G401 (cell line): ENCODE results near the gene KIR3DL1. TPM values are rescaled to one million over a fixed set of nuclear protein-coding genes. Genes with fewer than 3 reads are reported as not detected.
"Not testable (repeated sequence)": the region's sequence is repeated elsewhere in the genome, so short reads cannot be mapped to it uniquely, and the experiment has no call there.

ENCODE experiments used
- DNase-seq: peaks from one replicate; pipeline ENCODE4 v3.0.0-alpha.2; 2015; ENCODE audit warnings: low spot score
- in situ Hi-C: cut with HindIII; loops from 2 replicates; pipeline ENCODE4 v1.10.0; 2016; ENCODE audit warnings: low sequenced_read_pairs, mixed read lengths
- total RNA-seq: library from RNA; depleted of rRNA; stranded (reverse); fragments of >200 nt; shearing (Covaris generic); gene quantifications from 2 replicates; pipeline ENCODE4 v1.2.3, GENCODE V29; 2014; rRNA removed

Gene KIR3DL1
- total RNA-seq = not detected in 2 replicates

DNA sequence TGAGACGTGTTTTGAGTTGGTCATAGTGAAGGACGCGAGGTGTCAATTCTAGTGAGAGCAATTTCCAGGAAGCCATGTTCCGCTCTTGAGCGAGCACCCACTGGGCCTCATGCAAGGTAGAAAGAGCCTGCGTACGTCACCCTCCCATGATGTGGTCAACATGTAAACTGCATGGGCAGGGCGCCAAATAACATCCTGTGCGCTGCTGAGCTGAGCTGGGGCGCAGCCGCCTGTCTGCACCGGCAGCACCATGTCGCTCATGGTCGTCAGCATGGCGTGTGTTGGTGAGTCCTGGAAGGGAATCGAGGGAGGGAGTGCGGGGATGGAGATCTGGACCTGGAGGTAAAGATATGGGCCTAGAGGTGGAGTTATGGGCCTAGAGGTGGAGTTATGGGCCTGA is at the start of gene KIR3DL1:
Gene KIR3DL1 (plus strand): TSS at position 218 of the 400 bp plus-strand sequence.
- DNase-seq, in situ Hi-C loops: not testable (repeated sequence)

DNA sequence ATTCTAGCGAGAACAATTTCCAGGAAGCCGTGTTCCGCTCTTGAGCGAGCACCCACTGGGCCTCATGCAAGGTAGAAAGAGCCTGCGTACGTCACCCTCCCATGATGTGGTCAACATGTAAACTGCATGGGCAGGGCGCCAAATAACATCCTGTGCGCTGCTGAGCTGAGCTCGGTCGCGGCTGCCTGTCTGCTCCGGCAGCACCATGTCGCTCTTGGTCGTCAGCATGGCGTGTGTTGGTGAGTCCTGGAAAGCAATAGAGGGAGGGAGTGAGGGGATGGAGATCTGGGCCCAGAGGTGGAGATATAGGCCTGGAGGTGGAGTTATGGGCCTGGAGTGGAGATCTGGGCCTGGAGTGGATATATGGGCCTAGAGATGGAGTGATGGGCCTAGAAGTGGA is 46.6 kb upstream of the KIR3DL1 start, which contains the start of gene KIR2DL1:
Gene KIR2DL1 (plus strand): TSS at position 148 of the 400 bp plus-strand sequence. CDS start 58 bp downstream, at position 206.
- DNase-seq, in situ Hi-C loops: not testable (repeated sequence)

- DNase-seq, in situ Hi-C loops: not testable (repeated sequence)
Measured at GRCh38 chr19:54770511-54770910, 45.8 kb upstream of the KIR3DL1 start.

- DNase-seq = not testable (repeated sequence)
Measured at GRCh38 chr19:54771018-54771960, 45.0 kb upstream of the KIR3DL1 start.

GRCh38 chr19:54772666-54773065 is 43.6 kb upstream of the KIR3DL1 start:
- DNase-seq, in situ Hi-C loops: not testable (repeated sequence)

More at GRCh38 chr19:54771018-54771960, 45.0 kb upstream of the KIR3DL1 start:
- in situ Hi-C loops = not testable (repeated sequence)

GRCh38 chr19:54775095-54775815 is 41.0 kb upstream of the KIR3DL1 start:
- DNase-seq, in situ Hi-C loops: not testable (repeated sequence)

DNA sequence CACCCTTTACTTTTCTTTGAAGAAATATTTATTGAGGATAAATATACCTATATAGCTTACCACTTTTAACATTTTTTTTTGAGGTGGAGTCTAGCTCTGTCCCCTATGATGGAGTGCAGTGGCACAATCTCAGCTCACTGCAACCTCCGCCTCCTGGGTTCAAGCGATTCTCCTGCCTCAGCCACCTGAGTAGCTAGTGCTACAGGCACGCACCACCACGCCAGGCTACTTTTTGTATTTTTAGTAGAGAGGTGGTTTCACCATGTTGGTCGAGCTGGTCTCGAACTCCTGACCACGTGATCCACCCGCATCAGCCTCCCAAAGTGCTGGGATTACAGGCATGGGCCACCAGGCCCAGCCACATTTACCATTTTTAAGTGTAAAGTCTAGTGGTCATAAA is 40.4 kb upstream of the KIR3DL1 start:
- DNase-seq, in situ Hi-C loops: not testable (repeated sequence)

GRCh38 chr19:54777851-54778250 is 38.4 kb upstream of the KIR3DL1 start:
- in situ Hi-C loops, DNase-seq: not testable (repeated sequence)

GRCh38 chr19:54778896-54779295 is 37.4 kb upstream of the KIR3DL1 start:
- in situ Hi-C loops, DNase-seq: not testable (repeated sequence)

DNA sequence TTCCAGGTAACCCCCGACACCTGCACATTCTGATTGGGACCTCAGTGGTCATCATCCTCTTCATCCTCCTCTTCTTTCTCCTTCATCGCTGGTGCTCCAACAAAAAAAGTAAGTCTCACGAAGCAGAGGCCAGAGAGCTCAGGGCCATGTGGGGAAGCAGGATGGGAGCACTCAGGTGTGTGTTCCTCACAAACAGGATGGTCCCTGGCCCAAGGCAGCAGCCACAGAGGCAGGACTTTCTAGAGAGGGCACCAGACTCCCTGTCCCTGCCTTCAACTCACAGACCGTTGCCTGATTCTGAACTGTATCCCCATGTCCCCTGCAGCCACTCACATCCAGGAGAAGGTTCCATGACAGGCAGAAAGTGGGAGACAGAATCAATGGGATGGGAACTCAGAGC is 33.4 kb upstream of the KIR3DL1 start:
- in situ Hi-C loops, DNase-seq: not testable (repeated sequence)

- in situ Hi-C loops, DNase-seq: not testable (repeated sequence)
Measured at GRCh38 chr19:54786091-54786723, 30.1 kb upstream of the KIR3DL1 start.

DNA sequence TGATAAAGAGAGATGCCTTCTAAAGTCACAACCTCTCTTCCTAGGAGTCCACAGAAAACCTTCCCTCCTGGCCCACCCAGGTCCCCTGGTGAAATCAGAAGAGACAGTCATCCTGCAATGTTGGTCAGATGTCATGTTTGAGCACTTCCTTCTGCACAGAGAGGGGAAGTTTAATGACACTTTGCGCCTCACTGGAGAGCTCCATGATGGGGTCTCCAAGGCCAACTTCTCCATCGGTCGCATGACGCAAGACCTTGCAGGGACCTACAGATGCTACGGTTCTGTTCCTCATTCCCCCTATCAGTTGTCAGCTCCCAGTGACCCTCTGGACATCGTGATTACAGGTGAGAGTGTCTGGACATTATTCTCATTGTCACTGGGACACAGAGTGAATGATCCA is 28.1 kb upstream of the KIR3DL1 start:
- in situ Hi-C loops = not testable (repeated sequence)

DNA sequence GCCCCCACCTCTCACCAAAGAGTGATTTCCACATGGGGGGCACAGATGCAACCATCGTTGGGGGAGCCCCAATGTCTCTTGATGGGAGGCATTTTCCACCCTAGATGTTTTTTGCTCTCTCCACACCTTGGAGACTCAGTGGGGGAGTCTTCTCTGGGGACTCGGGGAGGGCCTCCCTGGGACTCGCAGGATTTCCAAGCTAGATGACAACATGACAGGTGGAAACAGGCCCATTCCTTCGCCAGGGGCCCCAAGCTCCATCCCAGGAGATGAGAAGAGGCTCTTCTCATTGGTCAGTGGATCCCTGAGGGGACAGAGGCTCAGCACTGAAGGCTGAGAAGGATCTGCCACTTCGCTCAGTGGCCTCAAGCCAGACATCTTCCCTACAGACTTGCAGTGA is 25.6 kb upstream of the KIR3DL1 start:
- DNase-seq = no peak
- in situ Hi-C loops = no loop called here

More for the DNA sequence above, 28.1 kb upstream of the KIR3DL1 start:
- DNase-seq = not testable (repeated sequence)

DNA sequence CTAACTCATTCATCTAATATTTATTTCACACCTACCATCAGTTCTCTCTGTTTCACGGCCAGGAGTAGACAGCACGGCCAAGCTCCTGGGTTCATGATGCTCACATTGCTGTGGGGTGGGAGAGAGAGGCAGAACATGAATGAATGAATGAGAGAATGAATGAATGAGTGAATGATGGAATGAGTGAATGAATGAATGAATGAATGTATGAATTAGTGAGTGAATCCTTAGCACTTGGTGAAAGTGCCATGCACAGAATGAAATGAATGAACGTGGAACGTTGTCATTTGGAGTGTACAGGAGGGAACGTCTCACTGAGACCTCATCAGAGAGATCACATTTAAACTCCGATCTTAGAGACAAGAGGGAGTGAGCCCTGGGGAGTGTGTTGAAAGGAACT is 24.8 kb upstream of the KIR3DL1 start:
- in situ Hi-C loops = no loop called here

GRCh38 chr19:54792814-54793213 is 23.5 kb upstream of the KIR3DL1 start:
- no peak for DNase-seq
- in situ Hi-C loops = no loop called here

More for the DNA sequence above, 24.8 kb upstream of the KIR3DL1 start:
- no peak for DNase-seq

- DNase-seq = no peak
- in situ Hi-C loops = no loop called here
Measured at GRCh38 chr19:54795758-54796157, 20.5 kb upstream of the KIR3DL1 start.

GRCh38 chr19:54803410-54803809 is 12.9 kb upstream of the KIR3DL1 start, which contains the start of gene KIR2DL4:
KIR2DL4 (plus strand) TSS chr19:54803610; CDS start chr19:54803652, 42 bp downstream.
- in situ Hi-C loops = no loop called here
- DNase-seq = no peak

- no peak for DNase-seq
- in situ Hi-C loops = no loop called here
Measured at GRCh38 chr19:54804101-54804500, 12.2 kb upstream of the KIR3DL1 start.

- in situ Hi-C loops = no loop called here
Measured at GRCh38 chr19:54804571-54804970, 11.7 kb upstream of the KIR3DL1 start.

More at GRCh38 chr19:54804571-54804970, 11.7 kb upstream of the KIR3DL1 start:
- DNase-seq = no peak
